Medulla oblongata (tissue), 1 donor: ENCODE measurements around the gene DNASE1.
"Not testable (repeated sequence)": the region's sequence is repeated elsewhere in the genome, so short reads cannot be mapped to it uniquely, and the experiment has no call there.

Source experiments
- DNase-seq: peaks from one replicate; pipeline ENCODE4 v3.0.0-alpha.2; 2015; ENCODE audit errors: extremely low spot score

Gene DNASE1

DNA sequence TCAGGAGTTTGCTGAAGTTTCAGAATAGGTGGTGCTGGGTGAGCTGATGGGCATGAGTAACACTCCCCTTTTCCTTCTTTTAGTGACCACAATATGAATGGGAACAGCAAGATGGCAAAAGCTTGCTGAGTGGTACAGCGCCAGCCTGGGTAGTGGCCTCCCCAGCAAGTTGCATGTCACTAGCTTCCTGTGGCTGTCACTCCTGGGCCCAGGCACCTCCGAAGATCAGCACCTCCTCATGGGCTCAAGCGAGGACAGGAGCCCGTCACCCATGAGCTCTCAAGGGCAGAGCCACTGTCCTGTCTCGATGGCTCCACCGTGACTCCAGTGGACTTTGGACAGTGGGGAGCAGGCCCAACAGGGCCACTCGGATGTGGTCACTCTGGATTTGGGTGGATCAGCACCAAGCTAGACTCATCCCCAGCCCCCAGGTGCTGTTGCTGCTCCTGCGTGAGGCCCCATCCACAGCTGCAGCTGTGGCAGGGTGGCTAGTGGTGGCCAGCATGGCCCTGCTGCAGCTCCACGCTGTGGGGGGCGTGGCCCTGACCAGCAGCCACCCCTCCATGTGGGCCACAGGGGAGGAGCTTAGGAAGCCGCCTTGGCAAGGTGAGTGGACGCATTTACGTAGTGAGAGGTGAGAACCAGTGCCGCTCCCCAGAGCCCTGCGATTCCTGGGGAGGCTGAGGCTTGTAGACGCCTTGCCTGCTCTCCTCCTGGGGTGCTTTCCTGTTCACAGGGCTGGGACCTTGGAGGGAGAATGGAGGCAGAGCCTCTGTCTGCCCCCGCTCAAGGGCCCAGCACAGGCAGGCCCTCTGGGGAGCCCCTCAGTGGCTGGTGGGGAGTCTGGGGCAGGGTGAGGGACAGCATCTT is 13.6 kb upstream of the DNASE1 start:
- no peak for DNase-seq

DNA sequence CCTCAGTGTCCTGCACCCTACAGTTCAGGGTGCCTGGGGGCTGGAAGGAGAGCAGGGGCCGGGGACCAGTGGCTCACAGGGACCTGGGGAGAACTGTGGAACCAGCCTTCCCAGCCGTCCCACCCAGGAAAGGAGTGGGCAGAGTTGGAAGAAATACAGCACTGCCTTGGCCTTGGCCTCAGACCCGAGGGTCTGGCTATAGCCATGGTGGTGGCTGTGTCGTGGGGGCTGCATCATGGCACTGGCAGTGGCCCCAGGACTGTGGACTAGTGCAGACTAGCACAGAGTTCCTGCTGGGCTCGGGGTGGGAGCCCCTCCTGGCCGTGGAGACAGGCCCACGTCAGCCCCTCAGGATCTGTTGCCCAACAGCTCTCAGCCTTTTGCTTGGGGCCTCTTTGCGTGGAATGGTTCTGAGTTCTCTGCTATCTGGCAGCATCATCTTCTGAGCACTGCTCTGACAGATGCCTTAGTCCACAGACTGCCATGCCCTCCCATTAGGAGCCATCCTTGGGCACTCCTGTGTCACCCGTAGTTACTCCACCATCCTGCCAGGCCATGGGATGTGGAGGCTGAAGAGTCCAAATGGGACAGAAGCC is 12.6 kb upstream of the DNASE1 start:
- no peak for DNase-seq

DNA sequence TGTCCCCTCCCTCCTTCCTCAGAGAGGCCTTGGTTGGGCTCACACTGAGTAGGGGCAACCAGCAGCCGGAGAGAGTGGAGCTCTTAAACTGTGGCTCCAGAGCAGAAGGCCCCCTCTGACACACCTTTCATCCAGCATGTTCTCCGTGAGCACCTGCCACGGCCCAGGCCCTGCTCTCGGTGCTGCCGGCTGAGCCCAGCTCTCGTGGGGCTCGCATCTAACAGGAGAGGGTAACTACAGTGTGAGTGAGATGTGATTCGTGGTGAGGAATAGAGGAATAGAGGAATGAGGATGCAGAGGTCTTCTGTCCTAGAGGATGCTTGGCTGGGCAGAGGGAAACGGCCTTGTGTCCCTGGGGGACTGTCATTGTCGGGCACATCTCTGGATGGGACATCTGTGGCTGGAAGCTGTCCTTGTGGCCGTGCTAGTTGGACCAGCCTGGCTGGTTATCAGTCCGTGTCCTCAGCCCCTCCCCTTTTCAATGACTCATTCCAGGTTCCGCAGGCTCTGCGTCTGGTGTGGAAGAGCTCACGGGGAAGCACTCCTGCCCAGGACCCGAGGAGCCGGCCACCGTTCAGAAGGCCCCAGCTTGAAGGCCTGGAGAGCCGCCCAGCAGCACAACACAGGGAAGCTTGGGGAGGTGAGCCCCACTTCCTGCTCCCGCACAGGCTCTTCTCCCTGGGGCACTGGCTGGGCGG is 11.9 kb upstream of the DNASE1 start:
- no peak for DNase-seq

GRCh38 chr16:3643095-3643730 is 11.3 kb upstream of the DNASE1 start:
- DNase-seq, result no peak

DNA sequence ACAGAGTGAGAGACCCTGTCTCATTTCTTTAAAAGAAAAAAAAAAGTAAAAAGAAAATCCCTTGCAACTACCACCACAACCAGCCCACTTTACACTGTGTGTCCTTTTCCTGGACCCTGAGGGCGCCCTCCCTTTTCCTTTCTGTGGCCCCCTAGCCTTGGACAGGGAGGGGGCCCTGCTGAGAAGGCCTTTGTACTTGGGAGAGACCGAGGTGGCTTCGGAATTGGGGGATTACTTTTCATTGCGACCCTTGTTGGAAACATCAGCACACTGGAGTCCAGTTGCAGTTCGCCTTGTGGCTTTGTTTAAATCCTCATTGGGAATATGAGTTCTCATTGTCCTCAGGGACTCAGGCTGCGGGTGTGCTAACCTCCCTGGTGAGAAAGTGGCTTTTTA is 9.4 kb upstream of the DNASE1 start:
- no peak for DNase-seq

DNA sequence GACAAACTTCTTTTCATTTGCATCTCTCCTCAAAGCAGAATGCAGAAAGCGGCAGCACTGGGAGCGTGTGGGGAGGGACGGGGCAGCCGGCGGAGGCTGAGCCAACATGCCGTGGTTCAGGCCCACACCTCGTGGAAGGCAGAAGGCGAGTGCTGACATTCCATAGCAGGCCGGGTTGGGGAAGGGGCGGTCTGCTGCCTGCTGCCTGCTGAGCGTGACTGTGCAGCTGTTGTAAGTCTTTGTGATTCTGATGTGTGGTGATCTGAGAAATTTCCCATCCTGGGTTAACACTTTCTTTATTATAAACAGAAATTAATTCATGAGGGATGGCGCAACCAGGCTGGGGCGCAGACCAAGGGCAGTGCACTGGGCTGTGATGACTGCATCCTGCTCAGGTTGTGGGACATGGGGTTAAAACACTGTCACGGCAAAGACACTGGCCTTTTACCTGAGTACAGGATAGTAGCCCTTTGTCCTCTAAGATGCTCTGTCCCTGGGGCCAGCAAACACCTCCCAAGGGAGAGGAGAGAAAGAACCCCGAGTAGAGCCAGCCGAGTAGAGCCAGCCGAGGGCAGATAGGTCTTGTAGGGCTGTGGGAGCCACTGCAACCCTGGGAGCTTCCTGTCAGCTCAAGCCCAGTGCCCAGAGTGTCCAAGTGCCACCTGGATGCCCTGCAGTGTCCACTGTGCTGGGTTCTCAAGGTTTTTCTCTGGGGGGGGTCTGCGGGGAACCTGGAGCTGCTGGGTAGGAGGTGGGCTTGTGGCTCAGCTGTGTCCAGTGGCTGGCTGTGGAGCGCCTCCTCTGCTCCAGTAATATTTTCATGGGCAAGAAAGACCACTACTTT is 8.8 kb upstream of the DNASE1 start:
- DNase-seq, result no peak

DNA sequence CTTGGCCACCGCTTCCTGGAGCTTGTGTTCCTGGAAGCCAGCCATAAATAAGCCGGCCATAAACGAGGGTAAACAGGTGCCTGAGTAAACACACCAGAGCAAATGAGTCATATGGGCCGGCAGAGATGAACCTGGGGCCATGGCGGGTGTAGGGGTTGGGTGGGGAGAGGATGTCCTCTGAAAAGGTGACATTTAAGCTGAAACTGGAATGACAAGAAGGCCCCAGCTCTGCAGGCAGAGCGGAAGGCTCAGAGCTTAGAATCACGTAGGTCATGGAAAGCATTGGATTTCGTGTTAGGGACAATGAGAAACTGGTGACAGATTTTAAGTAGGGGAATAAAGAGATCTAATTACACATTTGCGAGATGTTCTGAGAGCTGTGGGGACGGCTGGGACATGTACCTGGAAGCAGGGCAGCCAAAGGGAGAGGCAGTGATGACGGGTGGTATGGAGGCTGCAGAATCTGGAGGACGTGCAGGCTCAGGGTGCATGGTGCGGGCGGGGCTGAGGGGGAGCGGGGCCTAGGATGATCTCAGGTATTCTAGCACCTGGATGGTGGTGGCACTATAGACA is 8.1 kb upstream of the DNASE1 start:
- no peak for DNase-seq

DNA sequence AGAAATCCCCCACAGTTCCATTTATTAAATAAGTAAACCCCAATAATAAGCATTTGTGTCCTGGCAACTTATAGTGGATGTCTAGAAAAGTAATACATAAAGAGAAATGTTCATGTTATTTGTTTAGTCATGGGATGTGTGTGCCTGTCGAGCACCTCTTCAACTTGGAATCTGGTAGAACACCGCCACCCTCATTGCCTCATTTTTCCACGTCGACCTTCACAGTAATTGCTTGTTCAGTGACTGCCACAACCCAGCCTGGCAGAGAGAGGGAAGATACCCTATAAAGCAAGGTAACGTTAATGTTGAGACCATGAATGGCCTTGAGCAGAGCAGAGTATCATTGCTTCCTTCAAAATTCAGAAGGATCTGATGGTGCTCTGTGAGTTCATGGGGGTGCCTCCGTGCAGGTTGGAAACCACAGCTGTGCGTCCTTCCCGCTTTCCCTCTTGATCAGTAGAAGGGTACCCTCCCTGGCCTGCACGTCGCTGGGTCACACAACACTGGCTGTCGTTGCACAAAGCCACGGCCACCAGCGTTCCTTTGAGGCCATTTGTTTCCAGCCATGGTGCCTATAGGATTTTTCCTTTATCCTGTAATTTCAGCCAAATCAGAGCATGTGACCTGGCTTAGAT is 3.7 kb upstream of the DNASE1 start:
- DNase-seq, result no peak

GRCh38 chr16:3651461-3652372 is 2.8 kb upstream of the DNASE1 start:
- no peak for DNase-seq

GRCh38 chr16:3652373-3653195 is 1.9 kb upstream of the DNASE1 start:
- DNase-seq, result no peak

DNA sequence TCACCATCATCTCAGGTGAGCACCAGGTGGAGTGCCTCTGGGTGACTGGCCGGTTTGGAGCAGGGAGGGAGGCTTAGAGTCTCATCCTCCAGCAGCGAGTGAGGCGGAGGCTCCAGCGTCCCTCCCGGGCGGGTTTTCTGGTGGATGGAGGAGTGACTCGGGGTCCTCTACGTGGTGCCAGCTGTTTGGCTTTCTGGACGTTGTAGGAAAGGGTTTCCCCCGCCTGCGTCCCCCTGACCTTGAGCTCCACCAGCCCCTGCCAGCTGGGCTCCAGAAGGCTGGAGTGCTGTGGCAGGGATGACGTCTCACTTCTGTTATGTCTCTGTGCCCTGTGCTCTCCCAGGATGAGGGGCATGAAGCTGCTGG is 522 bp downstream of the DNASE1 start:
- DNase-seq, result no peak

GRCh38 chr16:3655396-3656159 is 1.1 kb downstream of the DNASE1 start:
- DNase-seq, result no peak

DNA sequence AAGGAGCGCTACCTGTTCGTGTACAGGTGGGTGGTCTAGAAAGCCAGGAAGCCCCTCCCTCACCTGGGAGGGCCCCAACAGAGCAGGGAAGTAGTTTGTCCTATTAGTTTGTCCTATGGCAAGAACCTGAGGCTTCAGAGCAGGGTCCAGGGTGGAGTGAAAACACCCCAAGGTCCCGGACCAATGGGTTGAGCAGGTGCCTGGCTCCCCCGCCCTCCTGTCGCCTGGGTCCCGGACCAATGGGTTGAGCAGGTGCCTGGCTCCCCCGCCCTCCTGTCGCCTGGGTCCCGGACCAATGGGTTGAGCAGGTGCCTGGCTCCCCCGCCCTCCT is 1.6 kb downstream of the DNASE1 start:
- not testable (repeated sequence) for DNase-seq

DNA sequence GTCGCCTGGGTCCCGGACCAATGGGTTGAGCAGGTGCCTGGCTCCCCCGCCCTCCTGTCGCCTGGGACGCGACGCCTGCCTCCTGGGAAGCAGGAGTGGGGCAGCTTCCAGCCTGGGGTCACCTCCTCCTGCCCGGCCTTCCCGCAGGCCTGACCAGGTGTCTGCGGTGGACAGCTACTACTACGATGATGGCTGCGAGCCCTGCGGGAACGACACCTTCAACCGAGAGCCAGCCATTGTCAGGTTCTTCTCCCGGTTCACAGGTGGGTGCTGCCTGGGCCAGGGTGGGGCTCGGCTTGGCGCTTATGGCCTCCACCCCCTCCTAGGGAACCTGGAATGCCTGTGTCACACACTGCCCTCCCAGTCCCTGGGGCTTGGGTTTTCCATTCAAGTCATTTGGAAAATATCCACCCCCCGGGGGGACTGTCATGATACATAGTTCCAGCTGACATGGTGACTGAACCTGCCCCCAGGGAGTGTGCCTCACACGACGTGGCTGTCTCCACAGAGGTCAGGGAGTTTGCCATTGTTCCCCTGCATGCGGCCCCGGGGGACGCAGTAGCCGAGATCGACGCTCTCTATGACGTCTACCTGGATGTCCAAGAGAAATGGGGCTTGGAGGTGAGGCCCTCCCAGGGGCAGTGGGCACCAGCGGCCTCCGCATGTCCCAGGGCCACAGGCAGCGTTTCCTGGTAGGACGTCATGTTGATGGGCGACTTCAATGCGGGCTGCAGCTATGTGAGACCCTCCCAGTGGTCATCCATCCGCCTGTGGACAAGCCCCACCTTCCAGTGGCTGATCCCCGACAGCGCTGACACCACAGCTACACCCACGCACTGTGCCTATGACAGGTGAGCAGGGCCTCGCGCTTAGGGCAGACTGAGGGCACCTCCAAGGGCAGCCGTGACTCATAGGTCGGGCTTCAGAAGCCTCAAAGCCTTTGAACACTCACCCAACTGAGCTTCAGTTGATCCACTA is 2.3 kb downstream of the DNASE1 start:
- DNase-seq, result no peak

- DNase-seq, result no peak
These were observed 4.8 kb downstream of the DNASE1 start for GRCh38 chr16:3659251-3659650.

DNA sequence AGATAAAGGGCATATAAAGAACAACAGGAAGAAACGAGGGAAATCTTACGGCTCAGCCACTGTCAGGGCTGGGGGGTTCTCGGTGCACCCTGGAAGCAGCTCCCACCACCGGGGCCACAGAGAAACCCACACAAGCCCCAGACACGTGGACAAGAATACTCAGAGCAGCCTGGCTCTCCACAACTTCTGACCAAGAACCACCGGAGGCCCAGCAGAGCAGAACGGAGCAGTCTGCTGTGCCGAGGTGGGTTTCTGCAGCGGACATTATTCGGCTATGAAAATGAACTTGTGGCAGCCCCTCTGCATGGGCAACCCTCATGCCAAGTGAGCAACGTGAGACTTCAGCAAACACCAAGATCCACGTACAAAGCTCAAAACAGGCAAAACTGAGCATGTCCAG is 6.8 kb downstream of the DNASE1 start:
- DNase-seq, result no peak

DNA sequence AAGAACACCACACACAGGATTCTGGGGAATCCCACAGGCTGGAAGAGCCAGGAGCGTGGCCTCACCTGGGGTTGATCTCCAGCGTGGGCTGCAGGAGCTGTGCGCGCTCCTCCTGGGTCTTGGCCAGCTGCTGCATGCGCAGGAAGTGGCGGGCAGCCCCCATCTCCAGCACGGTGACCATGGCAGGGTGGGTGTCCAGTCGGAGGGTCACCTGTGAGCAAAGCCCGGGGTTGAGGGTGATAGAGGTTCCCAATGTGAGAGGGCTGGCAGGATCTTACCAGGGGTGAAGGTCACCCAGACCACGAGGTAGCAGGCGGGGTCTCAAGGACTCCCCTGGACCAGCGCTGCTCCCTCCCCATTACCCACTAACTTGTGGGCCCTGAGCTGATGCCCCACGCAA is 7.4 kb downstream of the DNASE1 start:
- DNase-seq, result no peak
